PFSK-1 (cell line): ENCODE results near the gene SSPN.

Source experiments
- FOXP2 ChIP-seq: optimal IDR thresholded peaks from 2 replicates; pipeline ENCODE3; 2011; ENCODE audit warnings: borderline replicate concordance, control low read depth, inconsistent platforms; ENCODE audit not compliant: insufficient read depth; ENCODE audit errors: extremely low read length, extremely low read depth
- POLR2AphosphoS5 ChIP-seq: IDR thresholded peaks from 2 replicates; pipeline ENCODE4 v1.6.1; 2012; ENCODE audit warnings: low read depth, mild to moderate bottlenecking, control low read depth, low read length, moderate library complexity
- REST ChIP-seq, 2 experiments: IDR thresholded peaks; 2 replicates each; pipeline versions ENCODE4 v1.6.1 to v1.8.0; 2011 to 2012; ENCODE audit warnings: low read depth in 2 of 2, low read length in 2 of 2, control low read depth in 1 of 2, inconsistent platforms in 1 of 2, mild to moderate bottlenecking in 1 of 2, moderate library complexity in 1 of 2; ENCODE audit not compliant: insufficient read depth in 1 of 2
- SIN3A ChIP-seq: IDR thresholded peaks from 2 replicates; pipeline ENCODE4 v1.6.1; 2012; ENCODE audit warnings: mild to moderate bottlenecking, low read length, moderate library complexity, borderline replicate concordance; ENCODE audit not compliant: insufficient read depth
- TAF1 ChIP-seq: IDR thresholded peaks from 2 replicates; pipeline ENCODE4 v1.6.1; 2012; ENCODE audit warnings: low read length, control low read depth, borderline replicate concordance; ENCODE audit not compliant: insufficient read depth

SSPN gene

GRCh38 chr12:26295001-26295400 lies 99.6 kb downstream of the SSPN start:
- TF ChIP-seq POLR2AphosphoS5 (no peak), FOXP2 (no peak), REST (IDR thresholded peaks at IDR 0.05; ENCODE audit: insufficient read depth in 1 of 2, low read depth in 2 of 2, low read length in 2 of 2) (no peak), TAF1 (no peak), SIN3A (no peak)

GRCh38 chr12:26297396-26298070 lies 102.2 kb downstream of the SSPN start:
- TF ChIP-seq FOXP2 (no peak), POLR2AphosphoS5 (no peak), REST (IDR thresholded peaks at IDR 0.05; ENCODE audit: insufficient read depth in 1 of 2, low read depth in 2 of 2, low read length in 2 of 2) (no peak), SIN3A (no peak), TAF1 (no peak)

- TF ChIP-seq REST (IDR thresholded peaks at IDR 0.05; ENCODE audit: insufficient read depth in 1 of 2, low read depth in 2 of 2, low read length in 2 of 2) (no peak), TAF1 (no peak), SIN3A (no peak), POLR2AphosphoS5 (no peak), FOXP2 (no peak)
These were observed 103.6 kb downstream of the SSPN start for GRCh38 chr12:26298785-26299621.

- TF ChIP-seq SIN3A = no peak
- no peak for TF ChIP-seq FOXP2
- no peak for TF ChIP-seq POLR2AphosphoS5
- TF ChIP-seq TAF1 = no peak
- no peak for TF ChIP-seq REST (IDR thresholded peaks at IDR 0.05; ENCODE audit: insufficient read depth in 1 of 2, low read depth in 2 of 2, low read length in 2 of 2)
These were observed 104.4 kb downstream of the SSPN start for GRCh38 chr12:26299751-26300150.
